OCI-M1 (cell line): Measurements from ENCODE around the gene KCNJ14.

Experiments
- DNase-seq: peaks from one replicate; lab custom pipeline; 2025; lab: John Stamatoyannopoulos, UW

The KCNJ14 gene

DNA sequence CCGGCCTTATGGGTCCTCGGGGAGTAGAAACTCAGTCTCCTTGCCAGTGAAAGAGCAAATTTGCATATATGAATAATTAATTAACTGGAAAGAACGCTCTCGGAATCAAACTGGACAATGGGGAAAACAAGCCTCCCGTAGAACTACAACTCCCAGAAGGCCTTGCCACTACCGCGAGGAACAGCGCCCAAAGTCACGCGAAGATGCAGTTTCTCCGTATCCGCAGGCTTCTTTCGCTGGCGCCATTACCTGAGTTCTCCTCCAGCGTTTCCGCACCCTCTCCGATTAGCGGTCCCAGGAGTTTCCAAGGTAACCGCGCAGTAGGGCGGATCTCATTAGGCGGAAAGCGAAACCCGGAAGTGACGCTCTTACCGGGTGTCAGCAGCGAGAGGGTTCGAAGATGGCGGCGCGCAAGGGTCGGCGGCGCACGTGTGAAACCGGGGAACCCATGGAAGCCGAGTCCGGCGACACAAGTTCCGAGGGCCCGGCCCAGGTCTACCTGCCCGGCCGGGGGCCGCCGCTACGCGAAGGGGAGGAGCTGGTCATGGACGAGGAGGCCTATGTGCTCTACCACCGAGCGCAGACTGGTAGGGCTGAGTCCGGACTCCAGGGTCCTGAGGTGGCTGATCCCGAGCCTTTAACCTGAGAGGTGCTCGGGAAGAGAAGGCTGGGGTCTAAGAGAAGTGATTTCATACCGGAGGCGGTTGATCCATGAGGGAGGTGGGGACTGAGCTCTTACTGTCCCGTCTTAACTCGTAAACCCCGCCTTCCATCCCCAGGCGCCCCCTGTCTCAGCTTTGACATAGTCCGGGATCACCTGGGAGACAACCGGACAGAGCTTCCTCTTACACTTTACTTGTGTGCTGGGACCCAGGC is 9.5 kb upstream of the KCNJ14 start, which contains the start of gene GRWD1:
GRWD1 (plus strand) TSS at position 378 of the 876 bp plus-strand sequence; CDS start at position 401, 23 bp downstream.
- DNase-seq = peak; percentile 99

DNA sequence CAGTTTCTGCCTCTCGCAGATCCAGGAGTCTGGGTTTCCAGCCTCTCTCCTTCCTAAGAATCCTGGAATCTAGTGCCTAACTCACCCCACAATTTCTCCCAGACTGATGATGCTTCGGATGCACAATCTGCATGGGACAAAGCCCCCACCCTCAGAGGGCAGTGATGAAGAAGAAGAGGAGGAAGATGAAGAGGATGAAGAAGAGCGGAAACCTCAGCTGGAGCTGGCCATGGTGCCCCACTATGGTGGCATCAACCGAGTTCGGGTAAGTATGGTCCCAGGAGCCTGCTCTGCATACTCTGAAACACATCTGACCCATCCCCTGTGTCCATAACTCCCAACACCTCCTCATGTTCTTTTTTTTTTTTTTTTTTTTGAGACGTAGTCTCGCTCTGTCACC is 8.8 kb upstream of the KCNJ14 start:
- DNase-seq = no peak

DNA sequence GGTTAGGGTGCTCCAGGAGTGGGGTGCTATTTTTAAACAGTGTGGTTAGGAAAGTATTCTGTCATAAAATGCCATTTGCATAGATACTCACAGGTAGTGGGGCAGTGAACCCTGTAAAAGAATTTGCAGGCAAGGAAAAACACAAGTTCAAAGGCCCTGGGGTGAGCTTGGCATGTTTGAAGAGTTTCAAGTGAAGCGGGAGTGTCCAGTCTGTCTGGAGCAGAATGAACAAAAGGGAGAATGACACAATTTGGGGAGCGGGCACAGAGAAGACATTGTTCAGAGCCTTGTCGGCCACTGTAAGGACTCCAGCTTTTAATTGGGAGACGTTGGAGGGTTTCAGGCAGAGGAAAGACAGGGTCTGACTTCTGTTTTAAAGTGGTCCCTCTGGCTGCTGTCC is 6.8 kb upstream of the KCNJ14 start:
- no peak for DNase-seq

DNA sequence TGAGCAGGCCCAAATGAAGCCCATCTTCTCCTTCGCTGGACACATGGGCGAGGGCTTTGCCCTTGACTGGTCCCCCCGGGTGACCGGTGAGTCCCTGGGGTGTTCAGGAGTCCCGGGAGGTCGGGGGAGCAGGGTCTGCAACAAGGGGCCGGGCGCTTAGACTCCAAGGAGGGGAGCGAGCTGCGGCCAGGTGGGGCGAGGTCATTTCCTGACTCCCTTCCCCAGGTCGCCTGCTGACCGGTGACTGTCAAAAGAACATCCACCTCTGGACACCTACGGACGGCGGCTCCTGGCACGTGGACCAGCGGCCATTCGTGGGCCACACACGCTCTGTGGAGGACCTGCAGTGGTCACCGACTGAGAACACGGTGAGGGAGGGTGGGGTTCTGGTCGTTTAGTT is 4.9 kb upstream of the KCNJ14 start:
- no peak for DNase-seq

DNA sequence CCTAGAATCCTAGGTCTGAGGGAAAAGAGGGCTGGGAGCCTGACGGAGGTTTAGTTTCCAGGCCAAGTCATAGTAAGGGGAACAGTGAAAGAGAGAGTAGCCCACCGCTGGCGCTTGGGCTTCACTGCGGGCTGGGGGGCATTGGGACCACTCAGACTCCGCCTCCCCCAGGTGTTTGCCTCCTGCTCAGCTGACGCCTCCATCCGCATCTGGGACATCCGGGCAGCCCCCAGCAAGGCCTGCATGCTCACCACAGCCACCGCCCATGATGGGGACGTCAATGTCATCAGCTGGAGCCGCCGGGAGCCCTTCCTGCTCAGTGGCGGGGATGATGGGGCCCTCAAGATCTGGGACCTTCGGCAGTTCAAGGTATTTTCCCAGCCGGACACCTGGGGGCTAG is 4.5 kb upstream of the KCNJ14 start:
- no peak for DNase-seq

DNA sequence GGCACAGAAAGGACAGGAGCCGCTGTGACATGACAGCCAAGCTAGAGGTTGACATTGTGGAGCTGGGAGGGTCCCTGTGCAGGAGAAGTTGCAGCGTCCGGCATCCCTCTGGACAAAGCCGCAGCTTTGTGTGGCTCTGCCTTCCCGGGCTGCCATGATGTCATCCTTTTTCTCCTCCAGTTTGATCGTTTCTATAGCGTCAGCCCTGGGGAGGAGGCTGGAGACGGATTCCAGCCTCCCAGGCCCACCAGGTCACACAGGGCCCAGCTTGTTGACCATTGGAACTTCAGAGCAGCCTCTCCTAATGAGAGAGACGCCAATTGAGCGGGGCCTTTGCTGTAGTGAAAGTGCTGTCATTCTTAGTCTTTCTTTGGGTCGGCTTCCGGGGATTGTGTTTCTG is 3.8 kb upstream of the KCNJ14 start:
- DNase-seq = no peak

DNA sequence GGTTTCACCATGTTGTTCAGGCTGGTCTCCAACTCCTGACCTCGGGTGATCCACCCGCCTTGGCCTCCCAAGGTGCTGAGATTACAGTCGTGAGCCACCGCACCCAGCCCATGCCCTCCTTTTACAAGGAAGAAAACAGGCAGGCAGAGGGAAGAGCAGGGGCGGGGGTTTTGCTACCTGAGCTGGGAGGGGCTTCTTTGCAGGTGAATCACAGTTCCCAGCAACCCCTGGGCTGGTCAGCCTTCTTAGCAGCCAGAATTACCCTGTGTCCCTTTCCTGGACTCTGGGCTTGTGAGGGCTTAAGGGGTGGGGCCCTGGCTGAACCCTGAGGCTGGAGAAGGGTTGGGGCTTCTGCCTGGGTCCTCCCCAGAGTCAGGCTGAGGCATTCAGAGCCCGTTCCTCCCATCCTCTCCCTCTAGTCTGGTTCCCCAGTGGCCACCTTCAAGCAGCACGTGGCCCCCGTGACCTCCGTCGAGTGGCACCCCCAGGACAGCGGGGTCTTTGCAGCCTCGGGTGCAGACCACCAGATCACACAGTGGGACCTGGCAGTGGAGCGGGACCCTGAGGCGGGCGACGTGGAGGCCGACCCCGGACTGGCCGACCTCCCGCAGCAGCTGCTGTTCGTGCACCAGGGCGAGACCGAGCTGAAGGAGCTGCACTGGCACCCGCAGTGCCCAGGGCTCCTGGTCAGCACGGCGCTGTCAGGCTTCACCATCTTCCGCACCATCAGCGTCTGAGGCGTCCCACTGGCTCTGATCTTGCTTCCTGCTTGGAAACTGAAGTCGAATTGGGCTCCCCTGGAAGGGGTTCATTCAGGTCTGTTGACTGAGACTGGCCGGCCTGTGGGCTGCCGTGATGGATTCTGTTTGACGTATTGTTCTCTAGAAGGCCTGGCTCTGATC is 2.8 kb upstream of the KCNJ14 start:
- no peak for DNase-seq

DNA sequence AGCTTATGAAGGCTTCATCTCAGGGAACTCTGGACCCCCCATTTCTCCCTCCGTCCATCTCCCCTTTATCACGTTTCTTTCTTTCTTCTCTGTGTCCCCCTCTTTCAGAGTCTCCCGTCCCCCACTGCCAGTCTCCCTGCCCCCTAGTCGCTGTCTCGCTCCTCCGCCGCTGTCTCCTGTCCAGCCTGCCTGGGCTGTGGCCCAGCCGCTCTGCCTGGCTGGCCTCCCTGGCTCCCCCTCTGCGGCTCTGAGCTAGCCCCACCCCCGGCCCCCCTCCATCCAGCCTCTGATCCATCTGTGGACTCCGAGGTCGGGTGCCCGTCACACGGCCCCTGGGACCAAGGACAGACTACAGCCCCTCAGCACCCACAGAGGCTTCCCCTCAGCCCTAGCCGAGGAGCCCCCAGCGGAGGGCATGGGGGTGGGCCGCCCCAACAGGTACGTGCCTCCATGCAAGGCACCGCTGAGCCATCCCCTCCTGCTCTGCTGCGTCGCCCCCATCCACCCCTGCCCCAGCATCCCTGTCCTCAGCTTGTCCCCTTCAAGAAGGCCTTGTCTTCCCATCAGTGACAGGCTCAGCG is 1.1 kb upstream of the KCNJ14 start:
- no peak for DNase-seq

DNA sequence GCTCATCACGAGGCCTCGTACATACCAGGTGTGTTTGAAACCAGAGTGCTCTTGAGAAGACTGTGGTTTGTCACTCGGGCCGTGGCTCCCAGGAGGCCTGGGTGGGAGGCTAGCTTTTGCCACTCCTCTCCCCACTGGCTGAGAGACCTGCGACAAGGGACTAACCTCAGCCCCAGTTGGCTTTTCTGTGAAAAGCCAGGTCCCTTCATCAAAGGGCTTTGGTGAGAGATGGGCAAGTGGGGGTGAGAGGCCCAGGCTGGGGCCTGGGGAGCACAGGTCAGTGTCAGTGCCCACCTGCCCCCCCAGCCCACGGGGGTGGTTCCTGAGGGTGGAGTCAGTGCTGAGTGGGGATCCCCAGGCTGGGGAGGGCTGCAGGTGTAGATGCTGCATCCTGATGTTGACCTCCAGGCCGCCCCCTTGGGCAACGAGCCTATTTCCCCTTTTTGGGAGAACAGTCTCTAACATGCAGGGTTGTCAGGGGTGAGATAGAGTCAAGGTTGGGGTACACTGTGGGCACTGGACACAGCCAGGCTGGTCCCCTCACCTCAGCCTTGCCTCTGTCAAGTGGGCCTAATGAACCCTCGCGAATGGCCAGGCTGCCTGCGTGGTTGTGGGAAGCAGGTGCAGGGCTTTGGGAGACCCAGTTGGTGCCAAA is 661 bp downstream of the KCNJ14 start:
- no peak for DNase-seq

DNA sequence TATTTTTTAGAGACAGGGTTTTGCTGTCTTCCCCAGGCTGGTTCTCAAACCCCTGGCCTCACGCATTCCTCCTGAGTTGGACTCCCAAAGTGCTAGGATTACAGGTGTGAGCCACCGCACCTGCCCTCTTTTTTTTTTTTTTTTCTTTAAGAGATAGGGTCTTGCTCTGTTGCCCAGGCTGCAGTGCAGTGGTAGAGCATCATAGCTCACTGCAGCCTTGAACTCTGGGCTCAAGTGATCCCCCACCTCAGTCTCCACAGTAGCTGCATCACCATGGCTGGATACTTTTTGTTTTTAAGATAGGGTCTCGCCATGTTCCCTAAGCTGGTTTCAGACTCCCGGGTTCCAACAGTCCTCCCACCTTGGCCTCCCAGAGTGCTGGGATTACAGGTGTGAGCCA is 1.5 kb downstream of the KCNJ14 start:
- DNase-seq = no peak

DNA sequence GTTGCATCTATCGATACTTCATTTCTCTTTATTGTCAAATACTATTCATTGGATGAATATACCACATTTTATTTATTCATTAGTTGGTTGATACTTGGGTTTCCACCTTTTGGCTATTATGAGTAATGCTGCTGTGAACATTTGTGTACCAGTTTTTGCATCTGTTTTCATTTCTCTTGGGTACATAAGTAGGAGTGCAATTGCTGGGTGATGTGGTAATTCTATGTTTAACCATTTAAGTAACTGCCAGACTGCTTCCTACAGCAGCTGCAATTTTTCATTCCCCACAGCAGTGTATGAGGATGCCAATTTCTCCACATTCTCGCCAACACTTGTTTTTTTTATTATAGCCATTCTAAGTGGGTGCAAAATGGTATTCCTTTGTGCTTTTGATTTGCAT is 2.6 kb downstream of the KCNJ14 start:
- no peak for DNase-seq

DNA sequence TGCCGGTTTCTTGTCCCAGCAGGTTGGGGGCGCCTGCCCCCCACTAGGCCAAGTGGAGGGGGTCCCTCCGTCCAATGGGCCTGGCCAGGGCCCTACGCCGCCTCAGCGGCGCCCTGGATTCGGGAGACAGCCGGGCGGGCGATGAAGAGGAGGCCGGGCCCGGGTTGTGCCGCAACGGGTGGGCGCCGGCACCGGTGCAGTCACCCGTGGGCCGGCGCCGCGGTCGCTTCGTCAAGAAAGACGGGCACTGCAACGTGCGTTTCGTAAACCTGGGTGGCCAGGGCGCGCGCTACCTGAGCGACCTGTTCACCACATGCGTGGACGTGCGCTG is 6.2 kb downstream of the KCNJ14 start:
- no peak for DNase-seq

DNA sequence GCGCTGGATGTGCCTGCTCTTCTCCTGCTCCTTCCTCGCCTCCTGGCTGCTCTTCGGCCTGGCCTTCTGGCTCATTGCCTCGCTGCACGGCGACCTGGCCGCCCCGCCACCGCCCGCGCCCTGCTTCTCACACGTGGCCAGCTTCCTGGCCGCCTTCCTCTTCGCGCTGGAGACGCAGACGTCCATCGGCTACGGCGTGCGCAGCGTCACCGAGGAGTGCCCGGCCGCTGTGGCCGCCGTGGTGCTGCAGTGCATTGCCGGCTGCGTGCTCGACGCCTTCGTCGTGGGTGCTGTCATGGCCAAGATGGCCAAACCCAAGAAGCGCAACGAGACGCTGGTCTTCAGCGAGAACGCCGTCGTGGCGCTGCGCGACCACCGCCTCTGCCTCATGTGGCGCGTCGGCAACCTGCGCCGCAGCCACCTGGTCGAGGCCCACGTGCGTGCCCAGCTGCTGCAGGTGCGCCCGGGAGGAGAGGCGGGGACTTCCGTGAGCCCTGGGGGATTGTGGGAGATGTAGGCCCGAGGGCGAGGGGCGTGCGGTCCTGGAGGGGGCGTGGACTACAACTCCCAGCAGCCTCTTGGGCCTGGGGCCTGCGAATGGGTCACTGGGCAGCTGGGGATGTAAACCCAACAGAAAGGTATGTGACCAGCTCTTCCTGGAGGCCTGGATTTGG is 6.7 kb downstream of the KCNJ14 start:
- DNase-seq = no peak

DNA sequence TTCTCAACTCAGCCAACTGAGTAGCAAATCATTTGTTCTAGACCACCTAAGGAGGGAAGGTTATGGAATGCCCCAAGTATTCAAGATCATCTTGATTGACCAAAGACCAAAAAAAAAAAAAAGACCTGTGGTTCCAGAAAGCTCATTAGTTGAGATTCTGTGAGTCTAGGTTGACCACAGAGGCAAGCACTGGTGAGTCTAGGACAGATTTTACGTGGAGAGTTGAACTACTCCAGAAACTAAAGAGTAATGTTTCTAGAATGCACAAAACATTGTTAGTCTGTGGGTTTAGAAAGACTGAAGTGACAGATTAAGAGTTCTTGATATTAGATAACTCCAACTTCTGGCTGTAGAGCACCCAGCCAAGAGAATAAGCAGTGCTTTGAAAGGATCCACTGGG is 9.8 kb downstream of the KCNJ14 start:
- DNase-seq = no peak

DNA sequence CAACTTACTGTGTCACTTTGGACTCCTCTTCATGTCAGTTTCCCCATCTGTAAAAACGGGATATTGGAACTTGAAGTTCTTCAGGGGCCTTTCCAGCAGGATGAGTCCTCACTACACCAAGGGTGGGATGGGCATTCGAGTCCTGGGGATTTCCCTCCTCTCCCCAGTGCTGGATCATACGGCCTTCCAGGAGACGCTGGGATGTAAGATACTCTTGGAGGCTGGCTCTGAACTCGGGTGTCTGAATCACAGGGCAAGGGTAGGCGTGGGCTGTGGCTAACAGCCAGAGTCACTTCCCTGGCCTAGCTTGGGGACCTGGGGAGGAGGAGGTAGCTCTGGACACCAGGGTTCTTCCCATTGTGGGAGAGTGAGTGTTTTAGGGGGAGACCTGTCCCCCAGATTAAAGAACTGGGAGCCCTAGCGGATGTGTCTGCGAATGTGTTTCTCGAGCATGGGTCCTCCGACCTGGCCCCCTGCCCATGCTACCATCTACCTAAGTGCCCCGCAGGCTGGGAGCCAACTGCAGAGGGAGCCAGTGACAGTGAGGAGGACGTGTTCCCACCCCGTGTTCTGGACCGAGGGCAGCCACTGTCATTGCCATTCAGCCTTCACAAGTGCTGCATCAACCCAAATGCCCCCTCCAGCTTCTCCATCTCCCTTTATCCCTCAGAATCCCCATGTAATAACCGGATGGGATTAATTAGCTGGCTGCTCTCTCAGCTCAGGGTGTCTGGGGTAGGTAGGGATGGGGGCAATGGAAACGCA is 11.4 kb downstream of the KCNJ14 start:
- no peak for DNase-seq

DNA sequence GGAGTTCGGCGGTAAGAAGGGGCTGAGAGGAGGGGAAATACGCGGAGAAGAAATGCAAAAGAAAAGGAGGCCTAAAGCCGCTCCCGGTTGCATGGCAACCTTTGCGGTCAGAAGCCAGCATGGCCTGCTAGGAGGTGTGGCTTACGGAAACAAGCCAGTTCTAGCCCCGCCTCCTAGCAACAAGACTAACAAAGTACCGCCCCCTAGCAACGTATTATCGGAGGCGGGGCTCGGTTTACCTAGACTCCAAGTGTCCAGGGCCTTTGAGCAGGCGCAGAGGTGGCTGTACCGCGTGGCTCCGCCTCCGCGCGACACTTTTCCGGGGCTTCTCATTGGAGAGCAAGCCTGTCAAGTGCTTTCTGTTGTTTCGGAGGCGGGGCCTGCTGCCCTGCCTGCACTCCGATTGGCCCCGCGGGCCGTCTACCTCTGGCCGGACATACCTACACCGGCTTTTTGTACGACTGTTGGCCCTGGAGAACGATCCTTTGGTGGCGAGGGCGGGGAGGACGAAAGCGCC is 13.5 kb downstream of the KCNJ14 start:
- peak; percentile 100 for DNase-seq

DNA sequence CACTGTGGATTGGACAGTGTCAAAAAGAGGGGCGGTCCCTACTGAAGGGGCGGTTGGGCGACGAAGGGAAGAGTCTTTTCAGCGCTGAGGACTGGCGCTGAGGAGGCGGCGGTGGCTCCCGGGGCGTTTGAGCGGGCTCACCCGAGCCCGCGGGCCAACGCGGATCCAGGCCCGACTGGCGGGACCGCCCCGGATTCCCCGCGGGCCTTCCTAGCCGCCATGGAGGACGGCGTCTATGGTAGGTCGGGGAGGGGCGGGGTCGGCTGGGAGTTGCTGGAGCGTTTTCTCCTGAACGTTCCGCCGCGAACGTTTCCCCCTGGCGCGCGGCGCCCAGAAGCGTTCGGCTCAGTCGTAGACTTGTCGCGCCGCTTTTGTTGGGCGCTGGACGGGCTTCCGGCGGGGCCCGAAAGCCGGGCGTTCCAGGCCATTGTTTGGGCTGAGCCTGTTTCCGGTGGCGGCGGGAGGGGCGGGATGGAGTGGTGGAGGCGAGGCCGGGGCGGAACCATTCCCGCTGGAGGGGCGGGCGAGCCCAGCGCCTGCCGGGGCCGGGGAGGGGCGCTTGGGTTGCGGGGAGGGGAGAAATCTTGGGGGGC is 14.0 kb downstream of the KCNJ14 start, which contains the start of gene CYTH2:
CYTH2 (plus strand) TSS at position 81 of the 593 bp plus-strand sequence; CDS start at position 220, 139 bp downstream.
- peak; percentile 92 for DNase-seq

DNA sequence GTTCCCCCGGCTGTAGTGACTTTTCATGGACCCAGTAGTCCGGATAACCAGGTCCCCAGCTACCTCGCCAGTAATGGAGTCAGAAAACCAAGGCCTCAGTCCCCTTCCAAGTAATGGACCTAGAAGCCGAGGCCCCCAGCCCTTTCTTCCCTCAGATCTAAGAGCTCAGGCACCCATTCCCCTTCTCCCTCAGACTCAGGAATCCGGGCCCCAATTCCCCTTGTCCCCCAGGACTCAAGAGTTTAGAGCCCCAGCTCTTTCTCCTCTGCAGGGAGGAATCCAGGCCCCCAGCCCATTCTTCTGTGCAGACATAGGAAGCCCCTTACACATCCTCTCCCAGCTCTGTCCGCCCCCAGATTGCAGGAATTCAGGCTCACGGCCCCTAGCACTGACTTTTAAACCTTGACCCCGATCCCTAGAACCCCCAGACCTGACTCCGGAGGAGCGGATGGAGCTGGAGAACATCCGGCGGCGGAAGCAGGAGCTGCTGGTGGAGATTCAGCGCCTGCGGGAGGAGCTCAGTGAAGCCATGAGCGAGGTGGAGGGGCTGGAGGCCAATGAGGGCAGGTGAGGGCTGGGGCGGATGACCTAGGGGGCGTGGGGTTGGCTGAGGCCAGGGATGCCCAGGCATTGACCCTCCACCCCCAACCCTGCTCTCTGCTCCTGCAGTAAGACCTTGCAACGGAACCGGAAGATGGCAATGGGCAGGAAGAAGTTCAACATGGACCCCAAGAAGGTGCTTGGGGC is 14.7 kb downstream of the KCNJ14 start:
- DNase-seq = no peak

DNA sequence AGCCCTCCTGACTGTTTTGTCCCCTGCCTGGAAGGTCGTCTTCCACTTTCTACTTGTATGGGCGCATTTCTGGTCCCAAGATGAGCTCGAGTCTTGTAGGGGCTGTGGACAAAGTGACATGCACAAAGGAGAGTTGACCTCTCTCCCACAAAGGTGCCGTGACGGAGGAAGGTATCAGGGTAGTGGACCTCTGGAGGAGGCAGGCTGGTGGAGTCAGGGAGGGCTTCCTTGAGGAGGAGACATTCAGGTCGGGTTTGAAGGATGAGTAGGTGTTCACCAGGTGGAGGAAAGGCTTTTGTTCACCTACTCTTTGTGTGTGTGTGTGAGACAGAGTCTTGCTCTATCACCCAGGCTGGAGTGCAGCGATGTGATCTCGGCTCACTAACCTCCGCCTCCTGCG is 15.5 kb downstream of the KCNJ14 start:
- no peak for DNase-seq
